ENCODE data around the gene SYPL2.

Gene SYPL2

DNA sequence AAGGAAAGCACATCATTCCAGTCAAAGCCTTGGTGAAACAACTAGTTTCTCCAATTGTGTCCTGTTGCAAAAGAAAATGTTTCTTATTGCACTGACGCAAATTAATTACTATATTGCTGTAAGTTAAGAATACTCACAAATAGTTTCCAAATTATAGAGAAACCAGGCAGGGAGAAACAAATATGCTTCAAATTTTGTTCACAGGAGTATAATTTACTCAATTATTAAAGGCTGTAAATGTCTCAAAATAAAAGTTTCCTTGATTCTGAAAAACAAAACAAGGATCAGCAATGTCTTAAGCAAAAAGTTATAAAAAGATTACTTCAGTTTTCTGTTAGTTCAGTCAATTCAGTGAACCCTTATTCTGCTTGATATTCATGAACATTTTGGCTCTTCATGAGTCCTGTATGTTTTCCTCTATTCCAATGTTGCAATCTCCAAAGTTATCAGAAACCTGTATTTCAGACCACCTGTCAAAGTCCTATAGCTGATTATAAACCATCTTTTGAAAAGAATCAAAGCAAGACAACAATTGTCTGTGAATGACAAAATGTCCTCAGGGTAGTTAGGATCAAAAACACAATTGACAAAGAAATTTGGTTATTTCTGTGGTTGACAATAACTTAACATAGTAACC lies 11.7 kb upstream of the SYPL2 start:
- TF ChIP-seq FOXP2 (optimal IDR thresholded peaks at IDR 0.05; ENCODE audit: borderline replicate concordance, extremely low read depth, extremely low read length, insufficient read depth) (no peak), SIN3A (IDR thresholded peaks at IDR 0.05; ENCODE audit: borderline replicate concordance, insufficient read depth, low read length) (no peak), POLR2AphosphoS5 (IDR thresholded peaks at IDR 0.05; ENCODE audit: low read depth, low read length) (no peak), TAF1 (IDR thresholded peaks at IDR 0.05; ENCODE audit: borderline replicate concordance, insufficient read depth, low read length) (no peak)
- TF ChIP-seq, protein P1, sequence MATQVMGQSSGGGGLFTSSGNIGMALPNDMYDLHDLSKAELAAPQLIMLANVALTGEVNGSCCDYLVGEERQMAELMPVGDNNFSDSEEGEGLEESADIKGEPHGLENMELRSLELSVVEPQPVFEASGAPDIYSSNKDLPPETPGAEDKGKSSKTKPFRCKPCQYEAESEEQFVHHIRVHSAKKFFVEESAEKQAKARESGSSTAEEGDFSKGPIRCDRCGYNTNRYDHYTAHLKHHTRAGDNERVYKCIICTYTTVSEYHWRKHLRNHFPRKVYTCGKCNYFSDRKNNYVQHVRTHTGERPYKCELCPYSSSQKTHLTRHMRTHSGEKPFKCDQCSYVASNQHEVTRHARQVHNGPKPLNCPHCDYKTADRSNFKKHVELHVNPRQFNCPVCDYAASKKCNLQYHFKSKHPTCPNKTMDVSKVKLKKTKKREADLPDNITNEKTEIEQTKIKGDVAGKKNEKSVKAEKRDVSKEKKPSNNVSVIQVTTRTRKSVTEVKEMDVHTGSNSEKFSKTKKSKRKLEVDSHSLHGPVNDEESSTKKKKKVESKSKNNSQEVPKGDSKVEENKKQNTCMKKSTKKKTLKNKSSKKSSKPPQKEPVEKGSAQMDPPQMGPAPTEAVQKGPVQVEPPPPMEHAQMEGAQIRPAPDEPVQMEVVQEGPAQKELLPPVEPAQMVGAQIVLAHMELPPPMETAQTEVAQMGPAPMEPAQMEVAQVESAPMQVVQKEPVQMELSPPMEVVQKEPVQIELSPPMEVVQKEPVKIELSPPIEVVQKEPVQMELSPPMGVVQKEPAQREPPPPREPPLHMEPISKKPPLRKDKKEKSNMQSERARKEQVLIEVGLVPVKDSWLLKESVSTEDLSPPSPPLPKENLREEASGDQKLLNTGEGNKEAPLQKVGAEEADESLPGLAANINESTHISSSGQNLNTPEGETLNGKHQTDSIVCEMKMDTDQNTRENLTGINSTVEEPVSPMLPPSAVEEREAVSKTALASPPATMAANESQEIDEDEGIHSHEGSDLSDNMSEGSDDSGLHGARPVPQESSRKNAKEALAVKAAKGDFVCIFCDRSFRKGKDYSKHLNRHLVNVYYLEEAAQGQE (IDR thresholded peaks at IDR 0.05; ENCODE audit: insufficient read depth in 1 of 2, low read depth in 2 of 2, low read length in 2 of 2): no peak

DNA sequence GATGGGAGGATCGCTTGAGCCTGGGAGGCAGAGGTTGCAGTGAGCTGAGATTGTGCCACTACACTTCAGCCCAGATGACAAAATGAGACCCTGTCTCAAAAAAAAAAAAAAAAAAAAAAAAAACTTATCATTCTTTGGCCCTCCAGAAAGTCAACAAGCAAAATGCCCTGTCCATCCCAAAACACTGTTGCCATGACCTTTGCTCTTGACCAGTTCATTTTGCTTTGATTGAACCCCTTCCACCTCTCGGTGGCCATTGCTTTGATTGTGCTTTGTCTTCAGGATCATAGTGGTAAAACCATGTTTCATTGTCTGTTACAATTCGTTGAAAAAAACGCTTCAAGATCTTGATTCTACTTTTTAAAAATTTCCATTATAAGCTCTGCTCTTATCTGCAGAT lies 8.5 kb upstream of the SYPL2 start:
- TF ChIP-seq SIN3A (IDR thresholded peaks at IDR 0.05; ENCODE audit: borderline replicate concordance, insufficient read depth, low read length) (no peak), TAF1 (IDR thresholded peaks at IDR 0.05; ENCODE audit: borderline replicate concordance, insufficient read depth, low read length) (no peak), POLR2AphosphoS5 (IDR thresholded peaks at IDR 0.05; ENCODE audit: low read depth, low read length) (no peak), FOXP2 (optimal IDR thresholded peaks at IDR 0.05; ENCODE audit: borderline replicate concordance, extremely low read depth, extremely low read length, insufficient read depth) (no peak)
- TF ChIP-seq, protein P1 (IDR thresholded peaks at IDR 0.05; ENCODE audit: insufficient read depth in 1 of 2, low read depth in 2 of 2, low read length in 2 of 2): no peak

DNA sequence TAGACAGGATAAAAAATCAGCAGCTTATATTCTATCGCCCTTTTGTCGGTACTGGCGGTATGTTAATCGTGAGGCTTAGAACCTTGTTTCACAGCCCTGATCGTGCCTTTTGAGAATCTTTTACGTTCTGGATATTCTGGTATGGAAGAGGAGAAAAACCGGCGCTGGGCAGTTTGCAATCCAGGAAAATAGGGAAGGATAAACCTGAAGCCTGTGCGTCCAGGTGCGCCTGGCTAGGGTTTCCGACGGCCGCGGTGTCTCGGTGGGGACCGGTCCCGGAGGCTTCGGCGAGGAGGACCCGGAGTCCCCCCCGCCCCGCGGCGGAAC lies 258 bp upstream of the SYPL2 start:
- no peak for TF ChIP-seq FOXP2 (optimal IDR thresholded peaks at IDR 0.05; ENCODE audit: borderline replicate concordance, extremely low read depth, extremely low read length, insufficient read depth)
- TF ChIP-seq SIN3A (IDR thresholded peaks at IDR 0.05; ENCODE audit: borderline replicate concordance, insufficient read depth, low read length): no peak
- TF ChIP-seq TAF1 (IDR thresholded peaks at IDR 0.05; ENCODE audit: borderline replicate concordance, insufficient read depth, low read length): no peak
- TF ChIP-seq POLR2AphosphoS5 (IDR thresholded peaks at IDR 0.05; ENCODE audit: low read depth, low read length): no peak
- TF ChIP-seq, protein P1 (IDR thresholded peaks at IDR 0.05; ENCODE audit: insufficient read depth in 1 of 2, low read depth in 2 of 2, low read length in 2 of 2): no peak

DNA sequence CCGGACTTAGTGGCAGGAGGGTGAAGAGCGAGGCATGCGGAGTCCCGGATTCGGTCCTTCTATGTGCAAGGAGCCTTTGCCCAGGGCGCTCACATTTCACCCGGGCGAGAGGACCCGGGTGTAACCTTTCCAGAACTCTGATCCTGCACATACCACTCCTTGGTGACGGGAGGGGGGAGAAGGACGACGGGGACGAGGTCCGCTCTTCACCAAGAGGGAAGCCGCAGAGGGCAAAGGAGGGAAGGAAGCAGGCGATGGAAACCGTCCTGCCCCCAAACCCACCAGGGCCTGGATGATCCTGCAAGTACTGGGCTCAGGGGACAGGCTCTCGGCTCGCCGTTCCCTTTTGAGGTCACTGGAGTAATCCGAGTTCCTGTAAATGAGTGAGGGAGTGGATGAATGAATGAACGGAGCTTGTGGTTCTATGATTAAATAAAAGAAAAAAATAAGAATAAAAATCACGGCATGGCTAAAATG lies 993 bp downstream of the SYPL2 start:
- no peak for TF ChIP-seq TAF1 (IDR thresholded peaks at IDR 0.05; ENCODE audit: borderline replicate concordance, insufficient read depth, low read length)
- no peak for TF ChIP-seq FOXP2 (optimal IDR thresholded peaks at IDR 0.05; ENCODE audit: borderline replicate concordance, extremely low read depth, extremely low read length, insufficient read depth)
- TF ChIP-seq, protein P1 (IDR thresholded peaks at IDR 0.05; ENCODE audit: insufficient read depth in 1 of 2, low read depth in 2 of 2, low read length in 2 of 2): no peak

DNA sequence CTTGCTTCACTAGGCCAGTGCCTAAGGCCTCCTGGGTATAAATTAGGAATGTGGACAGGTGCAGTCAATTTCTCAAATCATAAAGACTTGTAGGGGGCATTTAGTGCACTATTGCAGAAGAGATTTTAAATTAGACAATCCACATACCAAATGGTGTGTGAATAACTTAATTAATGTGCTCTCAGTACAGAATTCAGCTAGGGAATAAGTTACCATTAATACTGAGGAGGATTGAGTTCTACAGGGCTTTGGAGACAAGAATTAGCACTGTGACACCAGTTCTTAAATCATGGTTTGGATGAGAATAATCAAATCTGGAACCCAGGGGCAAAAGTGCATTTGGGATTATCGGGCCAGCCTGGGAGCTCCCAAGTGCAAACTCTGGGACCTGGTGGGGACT lies 1.7 kb downstream of the SYPL2 start:
- TF ChIP-seq TAF1 (IDR thresholded peaks at IDR 0.05; ENCODE audit: borderline replicate concordance, insufficient read depth, low read length): no peak
- TF ChIP-seq FOXP2 (optimal IDR thresholded peaks at IDR 0.05; ENCODE audit: borderline replicate concordance, extremely low read depth, extremely low read length, insufficient read depth): no peak
- TF ChIP-seq POLR2AphosphoS5 (IDR thresholded peaks at IDR 0.05; ENCODE audit: low read depth, low read length): no peak
- TF ChIP-seq, protein P1 (IDR thresholded peaks at IDR 0.05; ENCODE audit: insufficient read depth in 1 of 2, low read depth in 2 of 2, low read length in 2 of 2): no peak
- no peak for TF ChIP-seq SIN3A (IDR thresholded peaks at IDR 0.05; ENCODE audit: borderline replicate concordance, insufficient read depth, low read length)
